VCaP (cell line): ENCODE measurements around the gene IL17A.

Experiments used
- H3K27ac ChIP-seq: fragments of 450-650 bp; 2 replicates; pipeline ENCODE4 v1.5.1; 2017
- TF ChIP-seq, protein P1 (sequence below): fragments of 450-650 bp; conservative IDR thresholded peaks from 2 replicates; pipeline ENCODE4 v1.5.1; 2017; ENCODE audit warnings: mild to moderate bottlenecking, moderate library complexity

IL17A gene

DNA sequence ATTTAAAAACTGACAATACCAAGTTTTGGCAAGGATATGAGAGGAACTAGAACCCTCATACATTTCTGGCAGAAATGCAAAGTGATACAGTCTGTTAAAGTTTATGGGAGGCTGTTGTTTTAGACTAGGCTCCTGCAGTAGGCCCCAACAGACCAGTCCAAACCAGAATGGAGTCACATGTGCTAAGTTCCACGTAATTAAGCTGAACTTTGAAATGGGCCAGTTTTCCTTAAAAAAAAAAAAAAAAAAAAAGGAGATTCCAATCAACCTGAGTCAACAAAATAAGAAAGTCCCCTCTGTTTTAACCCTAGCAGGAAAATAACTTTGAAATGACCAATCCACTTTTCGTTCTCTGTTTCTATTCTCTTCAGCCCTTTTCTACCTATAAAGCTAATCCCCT, 31.6 kb downstream of the IL17A start:
- TF ChIP-seq, protein P1, sequence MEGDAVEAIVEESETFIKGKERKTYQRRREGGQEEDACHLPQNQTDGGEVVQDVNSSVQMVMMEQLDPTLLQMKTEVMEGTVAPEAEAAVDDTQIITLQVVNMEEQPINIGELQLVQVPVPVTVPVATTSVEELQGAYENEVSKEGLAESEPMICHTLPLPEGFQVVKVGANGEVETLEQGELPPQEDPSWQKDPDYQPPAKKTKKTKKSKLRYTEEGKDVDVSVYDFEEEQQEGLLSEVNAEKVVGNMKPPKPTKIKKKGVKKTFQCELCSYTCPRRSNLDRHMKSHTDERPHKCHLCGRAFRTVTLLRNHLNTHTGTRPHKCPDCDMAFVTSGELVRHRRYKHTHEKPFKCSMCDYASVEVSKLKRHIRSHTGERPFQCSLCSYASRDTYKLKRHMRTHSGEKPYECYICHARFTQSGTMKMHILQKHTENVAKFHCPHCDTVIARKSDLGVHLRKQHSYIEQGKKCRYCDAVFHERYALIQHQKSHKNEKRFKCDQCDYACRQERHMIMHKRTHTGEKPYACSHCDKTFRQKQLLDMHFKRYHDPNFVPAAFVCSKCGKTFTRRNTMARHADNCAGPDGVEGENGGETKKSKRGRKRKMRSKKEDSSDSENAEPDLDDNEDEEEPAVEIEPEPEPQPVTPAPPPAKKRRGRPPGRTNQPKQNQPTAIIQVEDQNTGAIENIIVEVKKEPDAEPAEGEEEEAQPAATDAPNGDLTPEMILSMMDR: no peak
- no peak overlapping the region for H3K27ac ChIP-seq

DNA sequence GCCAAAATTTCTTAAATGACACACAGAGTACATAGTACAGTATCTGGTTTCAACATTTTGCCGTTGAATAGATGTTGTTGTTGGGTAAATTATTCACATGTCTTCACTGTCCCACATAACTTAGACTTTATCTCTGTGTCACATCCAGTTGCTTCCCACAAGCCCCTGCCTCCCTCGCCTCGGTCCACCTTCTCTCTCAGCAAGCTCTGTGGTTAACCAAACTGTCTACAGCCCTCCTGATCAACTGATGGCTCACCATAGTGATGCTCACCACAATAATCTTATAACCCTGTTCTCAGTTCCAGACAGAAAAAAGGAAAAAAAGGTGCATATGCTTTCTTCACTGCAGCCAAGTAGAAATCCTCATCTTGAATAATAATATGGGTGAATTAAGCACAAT, 35.1 kb downstream of the IL17A start:
- H3K27ac ChIP-seq: no peak overlapping the region
- TF ChIP-seq, protein P1: no peak

DNA sequence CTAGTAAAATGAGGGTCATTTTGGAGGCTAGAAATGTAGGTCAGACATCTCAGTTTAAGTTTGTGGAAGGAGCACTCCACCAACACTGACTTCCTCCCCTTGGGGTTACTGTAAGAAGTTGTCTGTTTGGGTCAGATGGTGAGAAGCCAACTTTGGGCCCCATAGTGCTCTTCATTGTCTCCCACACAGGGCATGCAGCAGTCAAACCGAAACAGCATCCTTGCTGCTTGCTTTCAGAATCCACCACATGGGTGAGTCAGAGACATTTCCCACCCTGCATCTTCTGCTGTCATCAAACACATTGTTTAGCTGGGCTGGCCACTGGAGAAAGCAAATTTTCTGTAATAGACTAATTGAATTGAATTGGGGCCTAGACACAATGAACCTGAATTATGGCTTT, 41.3 kb downstream of the IL17A start:
- H3K27ac ChIP-seq: no peak overlapping the region
- TF ChIP-seq, protein P1: no peak

DNA sequence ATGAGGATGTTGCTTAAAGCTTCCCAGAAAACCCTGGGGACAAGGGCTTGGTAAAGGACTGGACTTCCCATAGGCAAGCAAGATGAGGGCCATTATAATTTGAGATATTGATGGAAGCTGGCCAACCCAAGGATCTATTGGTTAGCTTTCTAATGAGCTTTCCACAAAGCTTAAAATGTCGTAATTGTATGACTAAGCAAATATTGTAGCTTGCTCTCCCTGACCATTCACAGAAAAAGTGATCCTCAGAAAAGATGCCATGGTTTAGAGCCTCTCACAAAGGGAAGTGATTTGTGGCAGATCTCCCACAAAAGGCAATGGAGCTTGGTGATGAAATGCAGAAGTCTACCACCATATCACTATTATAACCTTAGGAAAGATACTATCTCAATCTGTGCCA, 44.5 kb downstream of the IL17A start:
- H3K27ac ChIP-seq: no peak overlapping the region
- TF ChIP-seq, protein P1: no peak

DNA sequence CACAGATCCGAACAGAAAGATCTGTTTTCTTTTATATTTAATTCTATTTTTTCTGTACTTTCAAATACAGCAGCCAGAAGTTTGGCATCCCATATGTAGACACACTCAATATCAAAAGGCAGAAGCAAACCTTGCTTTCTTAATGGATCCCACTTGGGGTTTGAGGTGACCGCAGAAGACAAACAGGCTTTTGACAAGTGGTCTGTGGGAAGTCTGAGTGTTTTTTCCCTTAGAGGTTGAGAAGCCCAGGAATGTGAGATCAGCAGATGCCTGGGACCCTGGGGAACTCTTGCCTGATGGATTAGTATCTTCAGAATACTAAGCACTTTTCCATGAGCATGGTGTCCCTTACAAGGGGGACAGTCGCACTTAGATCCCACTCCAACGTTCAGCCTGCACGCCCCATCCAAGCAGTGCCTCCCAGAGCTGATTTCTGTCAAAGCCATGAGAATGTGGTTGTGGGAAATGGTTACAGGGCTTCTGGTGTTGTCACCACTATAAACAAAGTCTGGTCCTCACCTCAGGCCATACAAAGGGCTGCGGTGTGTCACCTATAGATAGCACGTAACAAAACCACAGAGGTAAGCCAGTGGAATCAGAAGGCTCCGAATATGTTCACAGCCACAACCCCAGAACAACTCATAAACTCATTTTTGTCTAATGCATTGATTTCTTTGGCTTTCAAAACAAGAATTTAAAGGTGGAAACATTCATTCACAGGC, 45.4 kb downstream of the IL17A start:
- no peak overlapping the region for H3K27ac ChIP-seq
- TF ChIP-seq, protein P1: no peak

DNA sequence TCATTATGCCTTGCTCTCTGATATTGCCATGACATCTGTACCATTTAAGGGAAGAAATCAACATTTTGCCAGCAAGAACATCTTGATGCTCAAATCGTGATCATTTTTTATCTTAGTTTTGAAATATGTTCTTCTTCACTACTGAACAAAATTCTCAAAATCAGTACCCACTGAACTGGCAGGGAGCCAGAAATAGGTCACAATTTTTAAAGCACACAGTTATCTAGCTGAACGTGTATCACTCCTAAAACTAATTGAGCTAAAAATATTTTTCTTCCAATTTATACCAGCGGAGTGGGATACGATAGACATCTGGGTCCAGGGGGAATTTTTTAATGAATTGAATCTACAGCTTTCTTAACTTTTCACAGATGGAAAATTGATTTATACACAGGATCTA, 46.8 kb downstream of the IL17A start:
- H3K27ac ChIP-seq: no peak overlapping the region
- TF ChIP-seq, protein P1: no peak

DNA sequence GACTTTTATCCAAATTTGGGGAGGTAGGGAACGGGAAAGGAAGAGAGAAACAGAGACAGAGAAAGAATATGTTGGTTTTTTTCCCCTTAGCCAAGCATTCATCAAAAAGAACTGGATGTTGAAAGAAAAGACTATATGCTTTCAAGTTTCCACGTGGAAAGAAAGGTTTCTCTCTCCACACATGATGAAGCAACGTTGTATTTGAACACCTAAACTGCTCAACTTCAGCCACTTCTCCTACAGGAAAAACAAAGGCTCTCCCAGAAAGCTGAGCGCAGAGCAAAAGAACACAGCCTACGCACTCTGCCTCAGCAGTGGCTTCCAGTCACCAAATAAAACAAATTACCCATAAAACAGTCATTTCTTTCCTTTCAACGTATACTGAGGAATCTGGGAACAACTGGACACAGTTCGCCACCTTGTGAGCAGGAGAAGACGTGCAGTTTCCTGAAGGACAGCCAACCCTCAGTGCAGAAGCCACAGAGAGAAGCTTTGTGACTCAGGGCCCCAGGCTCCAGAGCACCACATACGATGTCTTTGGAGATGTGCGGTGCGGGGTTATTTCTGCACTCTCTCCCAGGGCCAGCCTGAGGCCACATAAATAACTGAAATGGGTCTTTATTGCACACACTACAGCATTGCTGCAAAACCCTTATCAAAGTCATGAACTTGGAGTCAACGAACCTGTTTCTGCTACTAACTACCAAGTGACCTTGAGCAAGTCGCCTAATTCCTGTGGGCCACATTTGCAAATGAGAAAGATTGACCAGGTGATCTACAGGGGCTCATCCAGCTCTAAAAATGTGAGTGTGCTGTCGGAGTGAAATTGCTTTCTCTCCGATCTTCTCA, 48.0 kb downstream of the IL17A start:
- H3K27ac ChIP-seq: no peak overlapping the region
- TF ChIP-seq, protein P1: peak; percentile 74
